Sigmoid colon (tissue), 7 donors: Measurements from ENCODE around the gene PLB1. TPM values are rescaled to one million over a fixed set of nuclear protein-coding genes. Genes with fewer than 3 reads are reported as not detected.

Experiments used
- DNase-seq: peaks from one replicate; pipeline ENCODE4 v3.0.0-alpha.2; 2019
- H3K27ac ChIP-seq, 4 donors: fragments of 200-600 bp; sonication (generic); one replicate each; pipeline ENCODE4 v1.5.1; 2016 to 2019; ENCODE audit warnings: mild to moderate bottlenecking in 1 of 4
- H3K27me3 ChIP-seq, 3 donors: fragments of 200-600 bp; sonication (generic); one replicate each; pipeline ENCODE4 v1.5.1; 2019; ENCODE audit warnings: mild to moderate bottlenecking in 1 of 3
- H3K36me3 ChIP-seq, 4 donors: fragments of 200-600 bp; sonication (generic); one replicate each; pipeline ENCODE4 v1.5.1; 2016 to 2019
- H3K4me1 ChIP-seq, 4 donors: fragments of 200-600 bp; sonication (generic); one replicate each; pipeline ENCODE4 v1.5.1; 2017 to 2019
- H3K4me3 ChIP-seq, 4 donors: fragments of 200-600 bp; sonication (generic); one replicate each; pipeline ENCODE4 v1.5.1; 2017 to 2019; ENCODE audit warnings: mild to moderate bottlenecking in 2 of 4, moderate library complexity in 1 of 4
- H3K9me3 ChIP-seq, 4 donors: fragments of 200-600 bp in 3 of 4; sonication (generic) in 3 of 4; one replicate each; pipeline versions ENCODE4 v1.5.1 to v1.6.1; 2013 to 2019
- POLR2A ChIP-seq, 2 donors: fragments of 450-650 bp; IDR thresholded peaks; one replicate each; pipeline ENCODE4 v1.6.1; 2016; ENCODE audit warnings: antibody characterized with exemption in 2 of 2, mild to moderate bottlenecking in 2 of 2, moderate library complexity in 2 of 2
- WGBS, 2 donors: extraction: QIAGEN DNeasy Blood & Tissue Kit; methylation state at CpG; one replicate each; pipeline ENCODE4 v1.1.7; 2013; 5-methylcytosine and 5-hydroxymethylcytosine counted together
- intact Hi-C: fragments of 100-400 bp; cut with DNase I; formaldehyde crosslinking; loops from one replicate; pipeline ENCODE4 v1.15.1; 2023
- polyA plus RNA-seq, 3 donors: library from polyadenylated mRNA; stranded (reverse); fragments of 200-250 nt; gene quantifications; one replicate each; pipeline ENCODE4 v1.2.3, GENCODE V29; 2013
- small RNA-seq, 3 donors: library from RNA; depleted of rRNA; stranded (forward); fragments of <200 nt; gene quantifications; one replicate each; pipeline ENCODE3, GENCODE V24; 2016
- total RNA-seq, 4 donors: library from RNA; depleted of rRNA; stranded (reverse); fragments of >200 nt; gene quantifications; one replicate each; pipeline ENCODE4 v1.1.0, GENCODE V29; 2016
- donor health status: healthy with polysubstance abuse.
- donor health status: Bipolar disorder and iron deficiency.
- donor health status: healthy.

The PLB1 gene
- total and polyA plus RNA-seq, 7 donors = 1.2 to 18.3 (median 2.1) TPM

DNA sequence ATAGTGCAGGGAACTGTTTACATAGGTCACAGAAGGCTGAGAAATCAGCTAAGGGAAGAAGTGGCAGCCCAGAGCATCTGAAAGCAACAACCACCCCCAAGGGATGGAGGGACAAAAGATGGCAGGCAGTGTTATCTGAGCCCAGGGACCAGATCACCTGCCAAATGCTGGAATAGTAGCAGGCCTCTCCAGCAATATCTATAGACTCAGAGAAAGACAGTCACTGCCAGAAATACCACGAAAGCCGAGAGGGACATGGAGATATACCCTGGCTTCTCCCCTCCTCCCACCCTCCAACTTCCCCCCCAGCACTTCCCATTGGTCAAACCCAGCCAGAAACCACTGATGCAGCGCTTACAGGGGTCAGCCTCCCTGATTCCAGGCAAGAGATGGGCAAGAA lies 197.4 kb downstream of the PLB1 start:
- Histone ChIP-seq H3K27me3 (no peaks in the 10 kb centered on the region), H3K27ac (no peak overlapping the region), H3K9me3 (no peaks in the 10 kb centered on the region), H3K36me3 (no peaks in the 10 kb centered on the region), H3K4me1 (peaks cover 0 to 24% (median 21%) of the 10 kb centered on the region in 4 donors), H3K4me3 (no peak overlapping the region)
- no peak for DNase-seq
- no peak for TF ChIP-seq POLR2A (IDR thresholded peaks at IDR 0.05)
- WGBS, 2 donors = 92 to 98% methylated on average over 3 of the region's 3 CpGs
- intact Hi-C loops = no loop called here

Small RNA genes within 50 kb of the gene (small RNA-seq; reads per million reads assigned to genes)
- gene RNA5SP89 = 0 to 0.15 (median 0) reads per million in 3 donors
- gene SNRPGP7 = 0 reads per million in 3 donors

Other genes with a start within 250 kb of the PLB1 start
- 100 to 1,000 TPM in 1 of 4 donors, 10 to 100 TPM in 3; 38.9 to 208 (median 67.3) TPM for gene FOSL2, start 103.2 kb upstream of the PLB1 start, total RNA-seq
- gene FOSL2, start 103.2 kb upstream of the PLB1 start, polyA plus RNA-seq = 10 to 100 TPM; 30.0 to 66.2 (median 55.0) TPM